C1 segment of cervical spinal cord (tissue), 14 donors: ENCODE data around the gene TBL3.
A peak's percentile ranks its signal among the peaks of the same experiment; 100 is the strongest.

Experiments used
- DNase-seq, 14 donors: peaks; one replicate each; lab custom pipeline; 2025; lab: John Stamatoyannopoulos, UW

TBL3 gene

DNA sequence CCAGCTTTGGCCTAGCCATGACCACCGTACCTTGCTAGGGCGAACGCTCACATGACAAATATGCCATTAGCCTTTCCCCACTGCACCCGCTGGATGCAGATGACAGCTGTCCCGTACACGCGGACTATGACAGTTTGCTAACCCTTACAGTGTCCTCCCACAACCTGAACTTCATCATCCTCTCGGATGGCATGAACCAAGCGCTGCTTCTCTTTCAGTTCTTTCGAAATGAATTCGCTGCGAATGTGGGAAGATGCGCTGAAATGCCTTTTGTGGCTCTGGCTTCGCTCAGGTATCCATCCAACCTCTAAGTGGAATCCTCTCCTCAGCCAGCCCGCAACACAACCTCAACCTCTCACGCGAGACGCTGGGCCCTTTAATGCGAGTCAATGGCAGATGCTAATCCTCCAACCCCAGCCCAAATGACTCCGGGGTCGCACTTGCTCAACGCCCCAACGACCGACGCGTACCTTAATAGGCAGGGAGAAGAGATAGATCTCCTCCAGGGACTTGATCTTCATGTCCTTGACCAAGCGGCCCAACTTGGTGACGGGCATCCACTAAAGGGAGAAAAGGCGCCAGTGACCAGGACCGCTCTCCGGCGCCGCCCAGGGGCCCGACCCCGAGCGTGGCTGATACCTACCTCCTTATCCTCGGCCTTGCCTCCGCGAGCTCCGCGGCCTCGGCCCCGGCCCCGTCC is 7.9 kb upstream of the TBL3 start:
- DNase-seq, result peak in 3 of 14 donors; percentile 55 to 65 (median 56)

DNA sequence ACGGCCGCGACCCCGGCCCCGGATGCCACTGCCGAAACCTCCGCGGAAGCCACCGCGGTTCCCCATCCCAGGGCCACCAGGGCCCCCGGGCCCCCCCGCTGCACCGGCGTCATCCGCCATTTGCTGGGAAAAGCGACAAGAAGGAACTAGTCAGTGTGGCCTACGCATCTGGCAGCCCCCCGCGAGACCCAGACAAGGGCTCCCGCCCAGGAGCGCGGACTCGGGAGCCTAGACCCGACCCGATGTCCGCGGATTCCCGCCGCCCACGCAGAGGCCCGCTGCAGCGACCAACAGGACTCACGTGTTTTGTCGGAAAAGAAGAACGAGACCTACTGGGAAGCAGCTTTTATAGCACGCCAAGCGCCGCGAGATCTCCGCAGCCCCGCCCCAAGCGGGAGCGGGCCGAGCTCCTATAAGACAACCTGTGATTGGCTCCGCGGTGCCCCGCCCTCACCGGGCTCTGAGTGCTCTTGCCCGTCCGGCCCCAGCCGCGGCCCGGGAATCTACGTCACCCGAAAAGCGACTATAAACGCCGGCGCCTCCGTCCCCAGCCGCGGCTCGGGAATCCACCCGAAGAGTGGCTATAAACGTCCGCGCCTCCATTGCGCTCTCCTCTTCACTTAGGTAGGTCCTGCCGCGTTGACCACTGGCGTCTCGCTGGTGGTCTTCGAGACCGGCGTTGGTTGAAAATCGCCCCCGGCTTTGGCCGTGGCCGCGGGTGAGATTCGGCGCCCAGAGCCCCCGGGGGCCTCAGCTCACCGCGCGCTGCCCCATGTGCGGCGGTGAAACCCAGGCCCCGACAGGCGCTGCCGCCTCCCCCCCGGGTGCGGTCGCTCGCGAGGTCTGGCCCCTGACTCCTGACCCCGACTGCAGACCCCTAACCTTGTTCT is 7.1 kb upstream of the TBL3 start, which contains the start of gene RPS2:
Gene RPS2 (minus strand): TSS at position 321 of the 890 bp plus-strand sequence. CDS start 201 bp downstream, at position 120.
- peak; percentile 79 to 99 (median 94) for DNase-seq

DNA sequence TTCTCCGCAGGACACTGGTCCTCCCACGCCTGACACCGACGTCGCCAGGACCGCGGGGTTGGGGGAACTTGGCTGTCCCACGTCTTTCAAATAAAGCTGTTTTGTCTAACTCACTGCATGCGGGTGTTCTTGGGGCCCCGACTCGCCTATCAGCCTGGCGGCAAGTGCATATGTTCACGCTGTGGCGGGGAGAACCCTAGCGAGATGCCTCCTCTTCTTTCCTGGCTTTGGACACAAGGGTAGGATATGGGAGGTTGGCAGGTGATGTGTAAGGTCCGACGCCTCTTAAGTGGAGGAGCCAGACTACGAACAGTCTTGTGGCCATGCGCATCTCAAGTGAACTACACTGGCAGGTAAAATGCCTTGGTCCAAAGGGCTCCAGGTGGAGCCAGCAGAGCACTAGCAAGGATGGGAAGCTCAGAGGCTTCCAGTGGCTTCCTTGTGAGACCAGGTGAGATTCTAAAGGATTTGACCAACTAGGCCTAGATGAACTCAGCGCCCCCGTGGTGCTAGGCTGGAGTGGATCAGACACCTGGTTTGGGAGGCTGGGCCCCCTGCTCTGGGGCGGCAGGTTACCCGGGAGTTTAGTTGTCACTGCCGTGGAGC is 6.4 kb upstream of the TBL3 start:
- peak in 1 of 14 donors; percentile 53 for DNase-seq

DNA sequence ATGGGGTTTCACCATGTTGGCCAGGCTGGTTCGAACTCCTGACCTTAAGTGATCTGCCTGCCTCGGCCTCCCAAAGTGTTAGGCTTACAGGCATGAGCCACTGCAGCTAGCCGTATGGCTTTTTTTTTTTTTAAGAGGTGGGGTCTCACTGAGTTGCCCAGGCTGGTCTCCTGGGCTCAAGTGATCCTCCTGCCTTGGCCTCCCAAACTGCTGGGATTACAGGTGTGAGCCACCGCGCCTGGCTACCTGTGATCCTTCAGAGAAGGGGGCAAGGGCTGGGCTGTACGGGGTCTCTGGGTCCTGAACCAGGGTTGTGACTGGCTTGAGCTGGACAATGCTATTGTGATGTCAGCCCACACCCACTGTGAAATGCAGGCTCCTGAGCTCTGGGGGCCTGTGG is 5.4 kb upstream of the TBL3 start, which contains the start of gene RNF151:
Gene RNF151 (plus strand): TSS at position 397 of the 400 bp plus-strand sequence. CDS start 26 bp downstream, outside the sequence.
- no peak for DNase-seq

DNA sequence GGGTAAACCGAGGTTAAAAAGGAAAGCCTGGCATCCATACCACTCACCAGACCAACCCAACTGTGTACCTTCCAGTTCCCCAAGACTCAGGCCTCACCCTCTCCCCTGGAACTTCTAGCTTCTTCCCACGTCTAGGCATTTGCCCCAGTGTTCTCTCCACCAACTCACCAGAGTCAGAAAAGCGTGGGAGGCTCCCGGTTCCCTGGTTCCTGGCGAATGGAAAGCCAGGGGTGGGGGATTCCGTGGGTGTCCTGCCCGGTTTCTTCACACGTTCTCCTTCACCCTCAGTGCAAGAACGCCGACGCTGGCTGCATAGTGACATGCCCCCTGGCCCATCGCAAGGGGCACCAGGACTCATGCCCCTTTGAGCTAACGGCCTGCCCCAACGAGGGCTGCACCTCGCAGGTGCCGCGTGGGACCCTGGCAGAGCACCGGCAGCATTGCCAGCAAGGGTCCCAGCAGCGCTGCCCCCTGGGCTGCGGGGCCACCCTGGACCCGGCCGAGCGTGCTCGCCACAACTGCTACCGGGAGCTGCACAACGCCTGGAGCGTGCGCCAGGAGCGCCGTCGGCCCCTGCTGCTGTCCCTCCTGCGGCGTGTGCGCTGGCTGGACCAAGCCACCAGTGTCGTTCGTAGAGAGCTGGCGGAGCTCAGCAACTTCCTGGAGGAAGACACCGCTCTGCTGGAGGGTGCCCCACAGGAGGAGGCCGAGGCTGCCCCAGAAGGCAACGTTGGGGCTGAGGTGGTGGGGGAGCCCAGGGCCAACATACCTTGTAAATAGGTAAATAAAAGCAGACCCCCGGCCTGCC is 3.5 kb upstream of the TBL3 start:
- DNase-seq, result no peak

DNA sequence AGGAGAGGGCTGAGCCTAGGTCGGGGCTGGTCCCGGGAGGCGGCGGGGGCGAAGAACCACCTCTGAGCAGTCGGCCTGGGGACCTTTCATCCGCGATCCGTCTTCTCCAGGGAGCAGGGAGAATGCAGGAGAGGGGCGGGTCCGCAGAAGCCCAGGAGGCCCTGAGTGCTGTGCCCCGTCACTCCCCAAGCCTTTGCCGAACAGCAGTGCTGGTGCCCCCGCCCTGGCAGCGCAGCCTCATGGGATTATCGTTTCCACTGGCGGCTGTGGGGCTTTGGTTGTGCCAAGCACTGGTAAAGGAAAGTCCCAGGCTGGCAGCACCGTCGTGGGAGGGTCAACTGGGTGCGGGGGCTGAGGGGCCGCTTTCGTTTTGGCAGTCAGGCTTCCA is 631 bp downstream of the TBL3 start:
- DNase-seq, result no peak

DNA sequence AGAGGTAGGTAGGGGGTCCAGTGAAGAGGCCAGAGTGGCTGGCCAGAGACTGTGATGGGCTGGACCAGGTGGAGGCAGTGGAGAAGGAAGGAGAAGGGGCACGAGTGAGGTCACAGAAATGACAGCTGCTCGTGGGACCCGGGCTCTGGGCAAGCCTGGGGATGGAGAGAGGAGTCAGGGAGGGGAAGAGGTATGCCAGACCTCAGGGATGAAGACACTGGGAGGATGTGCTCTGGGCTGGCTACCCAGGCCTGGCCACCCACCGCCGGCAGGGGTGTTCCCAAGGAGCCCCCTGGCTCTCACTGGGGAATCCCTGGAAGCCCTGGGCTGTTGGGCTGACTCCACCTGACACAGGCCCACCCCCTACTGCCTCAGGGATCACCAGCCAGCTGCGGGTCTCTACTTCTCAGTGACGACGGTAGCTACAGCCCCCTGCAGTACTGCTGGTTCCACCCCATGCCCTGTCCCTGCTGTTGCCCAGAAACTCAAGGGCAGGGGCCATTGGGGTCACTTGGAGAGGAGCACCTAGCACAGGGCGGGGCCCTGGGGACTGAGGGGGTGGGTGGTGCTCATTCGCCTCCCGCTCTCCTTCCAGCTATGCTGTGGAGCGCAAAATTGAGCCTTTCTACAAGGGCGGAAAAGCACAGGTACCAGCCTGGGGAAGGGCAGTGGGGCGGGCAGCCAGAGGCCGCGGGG is 1.8 kb downstream of the TBL3 start:
- no peak for DNase-seq

DNA sequence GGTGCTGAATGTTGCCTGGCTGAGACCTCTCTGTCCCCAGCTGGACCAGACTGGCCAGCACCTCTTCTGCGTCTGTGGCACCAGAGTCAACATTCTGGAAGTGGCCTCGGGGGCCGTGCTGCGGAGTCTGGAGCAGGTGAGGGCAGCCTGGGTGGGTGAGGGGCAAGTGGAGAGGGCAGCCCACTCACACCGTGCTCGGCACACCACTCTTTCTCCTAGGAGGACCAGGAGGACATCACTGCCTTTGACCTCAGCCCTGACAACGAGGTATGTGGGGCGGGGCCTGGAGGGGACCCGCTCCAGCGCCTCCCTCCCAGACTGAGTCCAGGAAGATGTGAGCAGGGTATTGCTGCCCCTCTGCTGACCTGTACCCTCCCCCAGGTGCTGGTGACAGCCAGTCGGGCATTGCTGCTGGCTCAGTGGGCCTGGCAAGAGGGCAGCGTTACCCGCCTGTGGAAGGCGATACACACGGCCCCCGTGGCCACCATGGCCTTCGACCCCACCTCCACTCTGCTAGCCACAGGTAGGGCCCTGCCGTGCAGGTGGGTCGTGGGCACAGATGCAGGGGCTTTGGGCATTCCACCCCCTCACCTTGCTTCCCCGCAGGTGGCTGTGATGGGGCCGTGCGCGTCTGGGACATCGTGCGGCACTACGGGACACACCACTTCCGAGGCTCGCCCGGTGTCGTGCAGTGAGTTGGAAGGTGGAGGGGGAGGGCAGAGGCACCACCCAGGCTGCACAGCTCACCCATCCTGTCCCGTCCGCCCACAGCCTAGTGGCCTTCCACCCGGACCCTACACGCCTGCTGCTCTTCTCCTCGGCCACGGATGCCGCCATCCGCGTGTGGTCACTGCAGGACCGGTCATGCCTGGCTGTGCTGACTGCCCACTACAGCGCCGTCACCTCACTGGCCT is 2.6 kb downstream of the TBL3 start:
- DNase-seq, result no peak

DNA sequence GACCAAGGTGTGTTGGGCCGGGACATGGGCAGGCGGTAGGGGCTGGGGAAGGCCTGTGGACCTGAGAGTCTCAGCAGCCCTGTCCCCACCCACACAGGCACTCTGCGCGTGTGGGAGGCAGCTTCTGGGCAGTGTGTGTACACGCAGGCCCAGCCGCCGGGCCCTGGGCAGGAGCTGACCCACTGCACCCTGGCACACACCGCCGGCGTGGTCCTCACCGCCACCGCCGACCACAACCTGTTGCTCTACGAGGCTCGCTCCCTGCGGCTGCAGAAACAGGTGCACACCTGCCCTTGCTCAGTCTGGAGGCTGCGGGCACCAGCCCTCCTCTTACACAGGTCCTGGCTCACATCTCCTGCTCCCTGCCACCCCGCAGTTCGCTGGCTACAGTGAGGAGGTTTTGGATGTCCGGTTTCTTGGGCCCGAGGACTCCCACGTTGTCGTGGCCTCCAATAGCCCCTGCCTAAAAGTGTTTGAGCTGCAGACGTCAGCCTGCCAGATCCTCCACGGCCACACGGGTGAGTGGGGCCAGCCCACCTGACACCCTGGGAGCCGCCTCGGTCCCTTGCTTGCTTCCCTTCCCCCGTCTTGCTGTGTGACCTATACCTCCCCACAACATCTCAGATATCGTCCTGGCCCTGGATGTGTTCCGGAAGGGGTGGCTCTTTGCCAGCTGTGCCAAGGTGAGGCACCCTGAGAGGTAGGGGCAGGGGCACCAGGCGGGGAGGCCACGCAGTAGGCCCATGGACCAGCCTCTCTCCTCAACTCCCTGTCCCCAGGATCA is 3.8 kb downstream of the TBL3 start:
- no peak for DNase-seq

DNA sequence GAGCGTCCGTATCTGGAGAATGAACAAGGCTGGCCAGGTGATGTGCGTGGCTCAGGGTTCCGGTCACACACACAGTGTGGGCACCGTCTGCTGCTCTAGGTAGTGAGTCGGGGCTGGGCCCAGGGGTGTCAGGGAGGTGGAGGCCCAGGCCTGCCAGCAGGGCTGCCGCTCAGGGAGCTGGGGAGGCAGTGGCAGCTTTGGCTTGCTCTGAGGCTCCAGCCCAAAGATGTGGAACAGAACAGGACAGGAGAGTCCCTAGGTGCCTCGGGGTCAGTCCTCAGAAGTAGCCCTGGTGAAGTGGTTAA is 4.3 kb downstream of the TBL3 start:
- no peak for DNase-seq

DNA sequence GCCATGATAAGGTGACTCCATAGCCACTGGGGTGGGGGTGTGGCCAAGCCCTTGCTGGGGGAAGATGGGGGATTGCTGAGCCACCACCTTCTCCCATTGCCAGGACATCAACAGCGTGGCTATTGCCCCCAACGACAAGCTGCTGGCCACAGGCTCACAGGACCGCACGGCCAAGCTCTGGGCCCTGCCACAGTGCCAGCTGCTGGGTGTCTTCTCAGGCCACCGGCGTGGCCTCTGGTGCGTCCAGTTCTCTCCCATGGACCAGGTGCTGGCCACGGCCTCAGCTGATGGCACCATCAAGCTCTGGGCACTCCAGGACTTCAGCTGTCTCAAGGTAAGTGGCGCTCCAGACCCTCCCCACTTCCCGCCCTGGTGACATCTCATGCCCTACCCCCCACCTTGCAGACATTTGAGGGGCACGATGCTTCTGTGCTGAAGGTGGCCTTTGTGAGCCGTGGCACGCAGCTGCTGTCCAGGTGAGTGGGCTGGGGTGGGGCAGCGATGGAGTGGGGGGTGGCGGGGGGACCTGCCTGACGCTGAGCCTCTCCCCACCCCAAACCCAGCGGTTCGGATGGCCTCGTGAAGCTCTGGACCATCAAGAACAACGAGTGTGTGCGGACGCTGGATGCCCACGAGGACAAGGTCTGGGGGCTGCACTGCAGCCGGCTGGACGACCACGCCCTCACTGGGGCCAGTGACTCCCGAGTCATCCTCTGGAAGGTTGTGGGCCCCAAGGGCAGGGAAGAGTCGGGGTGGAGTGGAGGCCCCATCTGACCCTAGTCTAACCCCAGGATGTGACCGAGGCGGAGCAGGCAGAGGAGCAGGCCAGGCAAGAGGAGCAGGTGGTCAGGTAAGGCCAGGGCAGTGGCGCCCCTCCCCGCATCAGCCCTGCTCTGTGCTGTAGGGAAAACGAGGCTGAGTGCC is 5.4 kb downstream of the TBL3 start:
- DNase-seq, result no peak

DNA sequence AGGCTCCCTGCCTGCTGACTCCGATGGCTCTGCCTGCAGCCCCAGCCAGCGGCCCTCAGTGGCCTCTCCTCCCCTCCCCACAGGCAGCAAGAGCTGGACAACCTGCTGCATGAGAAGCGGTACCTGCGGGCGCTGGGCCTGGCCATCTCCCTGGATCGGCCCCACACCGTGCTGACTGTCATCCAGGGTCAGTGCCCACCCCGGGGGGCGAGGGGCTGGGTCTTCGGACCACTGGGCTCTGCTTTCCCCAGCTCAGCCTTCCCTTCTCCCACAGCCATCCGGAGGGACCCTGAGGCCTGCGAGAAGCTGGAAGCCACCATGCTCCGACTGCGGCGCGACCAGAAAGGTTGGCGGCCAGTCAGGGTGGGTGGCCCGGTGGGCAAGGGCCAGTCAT is 6.0 kb downstream of the TBL3 start:
- no peak for DNase-seq

DNA sequence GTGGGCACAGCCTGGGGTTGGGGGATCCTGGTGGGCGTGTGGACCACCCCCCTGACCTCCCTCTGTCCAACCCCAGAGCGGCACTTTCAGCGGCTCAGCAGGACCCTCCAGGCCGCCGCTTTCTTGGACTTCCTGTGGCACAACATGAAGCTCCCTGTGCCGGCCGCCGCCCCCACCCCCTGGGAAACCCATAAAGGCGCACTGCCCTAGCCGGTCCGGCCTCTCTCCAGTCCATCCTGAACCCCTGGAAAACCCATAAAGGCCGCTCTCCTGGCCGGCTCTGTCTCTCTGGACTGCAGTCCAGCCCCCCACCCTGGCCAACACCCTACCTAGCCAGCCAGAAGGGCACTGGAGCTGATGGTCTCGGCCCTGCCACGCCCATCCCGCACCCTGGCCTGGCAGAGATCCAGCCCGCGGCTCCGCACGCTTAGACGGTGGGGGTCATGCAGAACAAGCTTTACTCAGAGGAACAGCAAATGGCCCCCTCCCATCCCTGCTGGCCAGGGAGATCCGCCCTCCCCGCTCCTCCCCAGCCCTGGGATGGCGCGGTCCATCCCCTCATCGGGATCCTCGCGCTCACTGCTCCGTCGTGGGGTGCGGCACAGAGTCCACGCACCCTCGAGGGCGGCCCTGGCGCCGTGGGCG is 6.7 kb downstream of the TBL3 start:
- DNase-seq, result no peak

DNA sequence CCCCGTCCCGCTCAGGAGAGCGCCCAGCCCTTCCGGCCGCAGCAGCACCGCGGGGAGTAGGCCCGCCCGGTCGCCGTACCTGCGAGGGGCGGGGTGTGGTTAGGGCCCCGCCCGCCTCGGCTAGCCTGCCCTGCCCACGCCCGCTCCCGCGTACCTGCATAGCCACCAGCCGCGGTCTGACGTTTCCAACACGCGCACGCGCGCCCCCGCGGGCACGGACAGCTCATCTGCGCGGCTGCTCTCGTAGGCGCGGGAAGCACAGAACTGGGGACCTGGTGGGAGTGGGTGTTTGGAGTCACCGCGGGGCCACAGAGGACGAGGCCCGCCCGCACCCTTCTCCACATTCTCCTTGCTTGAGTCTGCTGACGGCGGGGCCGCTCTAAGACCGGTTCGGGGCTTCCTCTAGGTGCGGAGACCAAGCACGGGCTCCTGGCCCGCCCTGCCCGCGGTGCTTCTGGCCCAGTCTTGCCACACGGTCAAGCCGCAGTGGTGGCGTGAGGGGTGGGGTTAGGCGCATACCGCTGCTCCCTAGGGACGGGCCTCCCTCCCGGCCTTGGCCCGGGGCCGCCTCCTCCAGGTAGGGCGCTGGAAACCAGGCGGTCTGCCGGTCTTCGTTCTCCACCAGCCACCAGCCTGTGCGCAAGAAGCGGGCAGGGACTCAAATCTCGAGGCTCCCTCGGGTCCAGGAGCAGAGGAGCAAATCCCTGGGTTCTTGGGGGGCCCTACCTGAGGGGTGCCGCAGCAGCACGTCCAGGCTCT is 7.6 kb downstream of the TBL3 start:
- peak in 1 of 14 donors; percentile 83 for DNase-seq

DNA sequence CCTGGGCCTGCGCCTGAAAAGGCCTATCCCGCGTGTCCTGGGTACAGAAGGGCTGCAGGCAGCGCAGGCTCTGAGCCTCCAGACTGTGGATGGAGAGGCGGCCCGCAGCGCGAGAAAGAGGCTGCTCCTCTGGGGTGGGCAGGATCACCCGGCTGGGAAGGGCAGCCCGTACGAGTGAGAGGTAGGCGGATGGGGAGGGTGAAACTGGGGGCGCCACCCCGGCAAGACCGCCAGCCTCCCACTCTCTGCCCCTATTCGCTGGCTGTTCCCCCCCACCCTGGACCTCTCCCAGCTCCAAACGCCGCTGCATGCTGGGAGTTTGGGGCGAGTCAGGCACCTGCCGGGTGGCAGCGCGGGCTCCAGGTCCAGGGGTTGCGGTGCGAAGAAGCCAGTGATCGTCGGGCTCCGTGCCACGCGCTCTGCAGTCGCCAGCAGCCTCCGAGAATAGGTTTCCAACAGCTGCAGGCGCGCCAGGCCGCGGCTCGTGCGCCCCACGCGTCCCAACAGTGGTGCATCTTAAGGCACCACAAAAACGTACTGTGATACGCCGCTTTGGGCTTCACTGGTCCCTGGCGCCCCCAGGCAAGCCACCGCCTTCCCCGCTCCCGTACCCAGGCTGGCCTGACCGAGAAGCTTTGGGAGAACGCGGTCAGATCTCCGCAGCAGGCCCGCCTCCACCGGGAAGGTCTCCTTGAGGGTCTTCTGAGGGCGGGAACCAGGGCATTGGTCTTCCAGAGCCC is 8.3 kb downstream of the TBL3 start:
- DNase-seq, result peak in 1 of 14 donors; percentile 65

DNA sequence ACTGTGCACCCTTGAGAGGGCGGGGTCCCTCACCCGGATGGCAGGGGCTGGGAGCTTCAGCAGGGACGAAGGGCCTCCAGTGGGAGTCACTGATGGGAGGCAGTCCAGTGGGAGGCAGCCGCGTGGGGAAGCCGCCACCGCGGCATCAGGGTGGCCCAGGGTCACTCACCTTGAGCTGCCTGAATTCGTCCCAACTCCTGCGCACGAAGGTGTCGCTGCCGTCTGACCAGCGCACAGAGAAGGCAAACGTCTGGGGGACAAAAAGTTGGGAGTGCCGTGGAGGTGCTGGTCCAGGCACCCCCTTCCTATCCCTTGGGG is 8.9 kb downstream of the TBL3 start:
- DNase-seq, result no peak
